Neural progenitor cell (in vitro differentiated cells): Measurements from ENCODE around the gene ZP1. TPM values are rescaled to one million over a fixed set of nuclear protein-coding genes. Genes with fewer than 3 reads are reported as not detected.

Experiments used
- DNase-seq: peaks from one replicate; pipeline ENCODE4 v3.0.0-alpha.2; 2016; ENCODE audit warnings: low spot score
- H2AFZ ChIP-seq: fragments of 200-600 bp; sonication (generic); replicated peaks from 2 replicates; pipeline ENCODE4 v1.6.1; 2016; ENCODE audit warnings: antibody characterized with exemption
- H3F3A ChIP-seq: fragments of 200-600 bp; sonication (generic); 2 replicates; pipeline ENCODE4 v1.6.1; 2016; ENCODE audit warnings: antibody characterized with exemption, low read depth
- H3K27ac ChIP-seq: fragments of 200-600 bp; sonication (generic); 2 replicates; pipeline ENCODE4 v1.5.1; 2016; ENCODE audit warnings: mild to moderate bottlenecking
- H3K27me3 ChIP-seq: fragments of 200-600 bp; sonication (generic); 2 replicates; pipeline ENCODE4 v1.6.1; 2016; ENCODE audit warnings: mild to moderate bottlenecking, moderate library complexity
- H3K36me3 ChIP-seq: fragments of 200-600 bp; sonication (generic); 2 replicates; pipeline ENCODE4 v1.5.1; 2016
- H3K4me1 ChIP-seq: fragments of 200-600 bp; sonication (generic); 2 replicates; pipeline ENCODE4 v1.6.1; 2016; ENCODE audit warnings: mixed run types
- H3K4me2 ChIP-seq: fragments of 200-600 bp; sonication (generic); 2 replicates; pipeline ENCODE4 v1.6.1; 2016
- H3K4me3 ChIP-seq: fragments of 200-600 bp; sonication (generic); 2 replicates; pipeline ENCODE4 v1.5.1; 2016
- H3K79me2 ChIP-seq: fragments of 200-600 bp; sonication (generic); 2 replicates; pipeline ENCODE4 v1.6.1; 2016; ENCODE audit warnings: low read depth
- H3K9ac ChIP-seq: fragments of 200-600 bp; sonication (generic); 2 replicates; pipeline ENCODE4 v1.6.1; 2016
- H3K9me3 ChIP-seq: fragments of 200-600 bp; sonication (generic); 2 replicates; pipeline ENCODE4 v1.5.1; 2016; ENCODE audit warnings: low read depth
- H4K20me1 ChIP-seq: fragments of 200-600 bp; sonication (generic); 2 replicates; pipeline ENCODE4 v1.6.1; 2016; ENCODE audit warnings: low read depth
- H3K27ac Mint-ChIP-seq: 3 replicates; pipeline ENCODE4 v1.8.0; 2021; ENCODE audit warnings: mixed read lengths
- H3K27me3 Mint-ChIP-seq: 2 replicates; pipeline ENCODE4 v1.8.0; 2022; ENCODE audit warnings: low read depth, mild to moderate bottlenecking, inconsistent platforms, moderate library complexity, mixed read lengths; ENCODE audit not compliant: insufficient read depth
- H3K36me3 Mint-ChIP-seq: 3 replicates; pipeline ENCODE4 v1.8.0; 2021; ENCODE audit warnings: mixed read lengths
- H3K4me1 Mint-ChIP-seq: 3 replicates; pipeline ENCODE4 v1.8.0; 2021; ENCODE audit warnings: mixed read lengths
- H3K4me3 Mint-ChIP-seq: 3 replicates; pipeline ENCODE4 v1.8.0; 2021; ENCODE audit warnings: mild to moderate bottlenecking, moderate library complexity, mixed read lengths
- H3K9me3 Mint-ChIP-seq: 3 replicates; pipeline ENCODE4 v1.8.0; 2020; ENCODE audit warnings: mixed read lengths
- EZH2 ChIP-seq: fragments of 200-600 bp; sonication (generic); IDR thresholded peaks from 2 replicates; pipeline ENCODE4 v1.6.1; 2017; ENCODE audit warnings: antibody characterized with exemption, mild to moderate bottlenecking, moderate library complexity
- EZH2phosphoT487 ChIP-seq: fragments of 200-600 bp; sonication (generic); IDR thresholded peaks from 2 replicates; pipeline ENCODE4 v1.6.1; 2017; ENCODE audit warnings: antibody characterized with exemption
- total RNA-seq: library from RNA; depleted of rRNA; stranded (reverse); fragments of >200 nt; gene quantifications from 2 replicates; pipeline ENCODE4 v1.2.3, GENCODE V29; 2015; ENCODE audit warnings: low replicate concordance
- TF ChIP-seq, protein P1 (sequence below): fragments of 200-600 bp; sonication (generic); IDR thresholded peaks from 2 replicates; pipeline ENCODE4 v1.5.1; 2017; ENCODE audit warnings: antibody characterized with exemption, mild to moderate bottlenecking

ZP1 gene
- total RNA-seq, 1 donor from 2014 or later, result not detected

GRCh38 chr11:60878245-60879101 lies 11.1 kb downstream of the ZP1 start:
- Histone ChIP-seq H3K27ac (no peak overlapping the region), H3K9ac (peak overlapping the region; percentile 20), H3K4me2 (no peak overlapping the region), H3F3A (no peaks in the 10 kb centered on the region), H3K4me3 (no peak overlapping the region), H3K79me2 (no peaks in the 10 kb centered on the region), H3K9me3 (no peaks in the 10 kb centered on the region), H3K4me1 (no peaks in the 10 kb centered on the region), H3K36me3 (no peaks in the 10 kb centered on the region), H4K20me1 (no peaks in the 10 kb centered on the region), H2AFZ (no peak overlapping the region), H3K27me3 (no peaks in the 10 kb centered on the region)
- Mint-ChIP-seq H3K27me3 (peaks cover 5% of the 10 kb centered on the region), H3K27ac (no peak overlapping the region), H3K9me3 (no peaks in the 10 kb centered on the region), H3K4me3 (no peak overlapping the region), H3K36me3 (peaks cover 7% of the 10 kb centered on the region), H3K4me1 (peaks cover 22% of the 10 kb centered on the region)
- no peak for DNase-seq
- TF ChIP-seq, protein P1, sequence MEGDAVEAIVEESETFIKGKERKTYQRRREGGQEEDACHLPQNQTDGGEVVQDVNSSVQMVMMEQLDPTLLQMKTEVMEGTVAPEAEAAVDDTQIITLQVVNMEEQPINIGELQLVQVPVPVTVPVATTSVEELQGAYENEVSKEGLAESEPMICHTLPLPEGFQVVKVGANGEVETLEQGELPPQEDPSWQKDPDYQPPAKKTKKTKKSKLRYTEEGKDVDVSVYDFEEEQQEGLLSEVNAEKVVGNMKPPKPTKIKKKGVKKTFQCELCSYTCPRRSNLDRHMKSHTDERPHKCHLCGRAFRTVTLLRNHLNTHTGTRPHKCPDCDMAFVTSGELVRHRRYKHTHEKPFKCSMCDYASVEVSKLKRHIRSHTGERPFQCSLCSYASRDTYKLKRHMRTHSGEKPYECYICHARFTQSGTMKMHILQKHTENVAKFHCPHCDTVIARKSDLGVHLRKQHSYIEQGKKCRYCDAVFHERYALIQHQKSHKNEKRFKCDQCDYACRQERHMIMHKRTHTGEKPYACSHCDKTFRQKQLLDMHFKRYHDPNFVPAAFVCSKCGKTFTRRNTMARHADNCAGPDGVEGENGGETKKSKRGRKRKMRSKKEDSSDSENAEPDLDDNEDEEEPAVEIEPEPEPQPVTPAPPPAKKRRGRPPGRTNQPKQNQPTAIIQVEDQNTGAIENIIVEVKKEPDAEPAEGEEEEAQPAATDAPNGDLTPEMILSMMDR, result no peak
- no peak for TF ChIP-seq EZH2
- no peak for TF ChIP-seq EZH2phosphoT487

- Histone ChIP-seq H3K79me2 (no peaks in the 10 kb centered on the region), H3F3A (no peaks in the 10 kb centered on the region), H3K27me3 (no peaks in the 10 kb centered on the region), H3K27ac (no peak overlapping the region), H3K4me2 (no peak overlapping the region), H2AFZ (no peak overlapping the region), H3K4me1 (no peaks in the 10 kb centered on the region), H3K9me3 (no peaks in the 10 kb centered on the region), H3K36me3 (no peaks in the 10 kb centered on the region), H3K9ac (no peak overlapping the region), H3K4me3 (no peak overlapping the region), H4K20me1 (no peaks in the 10 kb centered on the region)
- Mint-ChIP-seq H3K27me3 (peaks cover 2% of the 10 kb centered on the region), H3K27ac (no peak overlapping the region), H3K9me3 (no peaks in the 10 kb centered on the region), H3K4me1 (peaks cover 22% of the 10 kb centered on the region), H3K36me3 (peaks cover 11% of the 10 kb centered on the region), H3K4me3 (no peak overlapping the region)
- TF ChIP-seq, protein P1, result no peak
- DNase-seq, result no peak
Measured at GRCh38 chr11:60879104-60879503, 11.8 kb downstream of the ZP1 start.

- peaks cover 22% of the 10 kb centered on the region for H3K4me1 Mint-ChIP-seq
- H3F3A ChIP-seq, result no peaks in the 10 kb centered on the region
- no peak overlapping the region for H3K27ac ChIP-seq
- no peaks in the 10 kb centered on the region for H3K9me3 ChIP-seq
- H3K27me3 Mint-ChIP-seq, result peaks cover 2% of the 10 kb centered on the region
- no peak overlapping the region for H3K4me2 ChIP-seq
- H3K27me3 ChIP-seq, result no peaks in the 10 kb centered on the region
- H2AFZ ChIP-seq, result no peak overlapping the region
- no peaks in the 10 kb centered on the region for H3K9me3 Mint-ChIP-seq
- no peak for DNase-seq
- no peak overlapping the region for H3K27ac Mint-ChIP-seq
- H3K79me2 ChIP-seq, result no peaks in the 10 kb centered on the region
- no peaks in the 10 kb centered on the region for H3K4me1 ChIP-seq
- TF ChIP-seq, protein P1, result no peak
- H3K4me3 ChIP-seq, result no peak overlapping the region
- no peak overlapping the region for H3K9ac ChIP-seq
- H3K4me3 Mint-ChIP-seq, result no peak overlapping the region
- H3K36me3 Mint-ChIP-seq, result peaks cover 11% of the 10 kb centered on the region
- H4K20me1 ChIP-seq, result no peaks in the 10 kb centered on the region
- no peaks in the 10 kb centered on the region for H3K36me3 ChIP-seq
Measured at GRCh38 chr11:60879971-60880588, 12.7 kb downstream of the ZP1 start.
